Amniotic epithelial cell (primary cell): ENCODE results near the gene UBR4.

Experiments
- DNase-seq: peaks from one replicate; pipeline ENCODE4 v3.0.0-alpha.2; 2010; ENCODE audit warnings: low read depth

UBR4 gene

GRCh38 chr1:19139711-19140110, 70.4 kb downstream of the UBR4 start:
- DNase-seq, result no peak

DNA sequence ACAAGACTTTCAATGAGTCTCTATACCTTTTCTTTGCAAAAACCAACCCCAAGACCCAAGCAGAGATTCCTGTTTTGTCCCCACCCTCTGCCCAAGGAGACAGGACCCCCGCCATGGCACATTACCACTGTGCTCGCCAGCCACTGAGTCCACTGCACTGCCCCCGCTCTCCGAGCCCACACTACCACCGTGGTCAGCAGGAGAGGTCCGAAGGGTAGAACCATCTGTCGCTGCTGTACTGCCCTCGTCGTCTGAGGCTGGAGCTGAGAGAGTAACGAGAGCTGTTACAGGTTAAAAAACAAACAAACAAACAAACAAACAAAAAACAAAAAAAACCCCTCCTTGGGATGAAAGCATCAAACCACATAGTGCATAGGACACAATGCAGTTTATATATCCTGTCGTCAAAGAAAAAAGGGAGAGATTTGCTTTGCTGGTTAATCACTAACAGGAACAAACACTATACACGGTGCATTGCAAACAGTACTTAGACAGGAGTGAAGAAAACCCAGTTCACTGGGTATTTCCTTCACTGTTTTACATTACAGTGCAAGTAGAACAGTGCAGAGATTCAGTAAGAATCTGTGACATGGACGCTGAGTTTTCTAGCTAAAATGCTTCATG, 71.0 kb downstream of the UBR4 start:
- no peak for DNase-seq

- DNase-seq, result no peak
Observed at GRCh38 chr1:19138331-19138730, 71.7 kb downstream of the UBR4 start.

- no peak for DNase-seq
Observed at GRCh38 chr1:19137158-19137557, 72.9 kb downstream of the UBR4 start.

- DNase-seq, result no peak
Observed at GRCh38 chr1:19133360-19133759, 76.7 kb downstream of the UBR4 start.

GRCh38 chr1:19130468-19130867, 79.6 kb downstream of the UBR4 start:
- DNase-seq, result no peak

DNA sequence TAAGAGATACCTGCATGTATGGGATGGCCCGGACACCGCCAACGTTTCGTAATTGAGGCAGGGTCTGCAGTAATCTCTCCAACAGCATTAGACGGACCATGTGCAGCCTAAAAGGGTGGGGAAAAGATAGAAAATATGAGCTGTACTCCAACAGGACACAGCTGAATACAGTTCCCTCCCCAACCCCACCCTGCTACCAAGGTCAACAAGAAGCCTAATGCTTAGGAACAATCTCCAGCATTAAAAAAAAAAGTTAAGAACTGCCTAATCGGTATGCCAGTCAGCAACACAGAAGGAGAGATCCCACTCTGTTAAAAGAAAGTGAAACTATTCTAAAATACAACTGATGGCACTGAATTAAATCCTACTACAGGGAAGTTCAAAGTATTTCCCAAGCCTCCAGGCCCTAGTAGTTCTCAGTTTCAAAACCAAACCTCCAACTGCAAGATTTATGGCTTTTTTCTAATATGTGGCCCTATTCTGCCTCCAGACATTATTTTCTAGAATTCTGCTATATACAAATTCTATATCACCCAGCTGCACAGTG, 81.0 kb downstream of the UBR4 start:
- no peak for DNase-seq

DNA sequence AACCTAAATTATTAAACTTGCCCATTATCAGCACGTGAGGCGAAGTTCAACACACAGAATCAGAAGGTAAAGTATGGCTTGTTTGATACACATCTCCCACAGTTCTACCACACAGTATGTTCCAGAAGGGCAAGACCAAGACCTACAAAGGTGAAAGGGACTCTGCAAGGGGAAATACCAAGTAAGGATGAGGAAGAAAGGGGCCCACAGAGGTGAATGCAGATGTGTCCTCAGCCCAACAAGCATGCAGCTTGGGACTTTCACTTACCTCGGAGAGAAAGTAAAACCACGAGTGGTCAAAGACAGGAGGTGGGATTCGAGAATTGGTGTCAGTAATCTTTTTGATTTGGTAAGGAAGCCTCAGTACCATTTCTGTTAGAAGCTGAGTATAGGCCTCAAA, 85.8 kb downstream of the UBR4 start:
- DNase-seq, result no peak

DNA sequence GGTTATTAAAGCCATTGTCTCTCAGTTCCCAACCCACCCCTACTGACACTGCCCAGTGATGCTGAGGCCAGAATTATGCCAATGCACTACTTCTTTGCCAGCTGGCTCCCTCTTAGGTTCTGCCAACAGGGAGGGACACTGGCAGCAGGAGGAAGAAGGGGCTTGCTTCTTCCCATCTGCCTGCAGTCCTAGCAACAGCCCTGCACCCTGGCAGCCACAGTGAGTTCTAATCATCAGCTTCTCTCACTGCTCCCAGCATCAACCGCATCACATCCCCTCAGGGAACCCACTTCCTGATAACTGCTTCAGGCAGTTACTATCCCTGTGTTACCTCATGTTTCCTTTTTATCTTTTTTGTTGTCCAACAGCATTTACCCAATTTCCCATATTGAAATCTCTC, 86.2 kb downstream of the UBR4 start:
- DNase-seq, result no peak

DNA sequence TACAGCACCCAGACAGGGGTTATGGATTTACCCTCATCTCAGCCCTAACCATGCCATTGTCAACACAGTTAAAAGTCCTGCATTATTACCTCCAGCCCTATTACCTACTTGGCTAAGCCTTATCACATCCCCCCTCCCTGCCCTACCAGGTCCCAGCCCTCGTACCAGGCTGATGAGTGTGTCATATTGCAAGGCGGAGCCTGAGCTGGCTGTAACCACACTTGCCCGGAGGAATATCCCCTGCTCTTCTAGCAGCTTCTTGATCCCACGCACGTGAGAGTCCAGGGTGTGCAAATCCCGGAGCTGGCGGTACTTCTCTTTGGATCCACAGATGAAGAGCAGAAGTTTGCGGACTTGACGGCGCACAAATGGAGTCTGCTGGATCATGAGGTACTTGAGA, 87.4 kb downstream of the UBR4 start:
- DNase-seq, result peak; percentile 62

DNA sequence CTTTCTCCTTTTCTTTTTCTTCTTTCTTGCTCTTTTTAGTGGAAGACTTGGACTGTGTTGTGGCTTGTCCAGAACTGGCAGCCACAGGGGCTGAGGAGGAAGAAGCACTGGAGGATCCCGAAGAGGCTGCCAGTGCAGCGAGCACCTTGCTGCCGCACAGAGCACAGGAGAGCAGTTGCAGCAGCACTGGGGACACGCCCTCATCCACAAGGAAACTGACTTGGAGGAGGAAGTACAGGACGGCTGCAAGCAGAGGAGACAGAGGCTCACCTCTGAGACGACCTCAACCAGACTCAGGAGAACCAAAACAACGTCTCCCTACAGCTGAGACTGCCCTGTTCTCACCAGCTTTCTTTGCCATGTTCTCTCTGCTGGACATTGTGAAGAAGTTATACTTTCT, 88.9 kb downstream of the UBR4 start:
- no peak for DNase-seq

DNA sequence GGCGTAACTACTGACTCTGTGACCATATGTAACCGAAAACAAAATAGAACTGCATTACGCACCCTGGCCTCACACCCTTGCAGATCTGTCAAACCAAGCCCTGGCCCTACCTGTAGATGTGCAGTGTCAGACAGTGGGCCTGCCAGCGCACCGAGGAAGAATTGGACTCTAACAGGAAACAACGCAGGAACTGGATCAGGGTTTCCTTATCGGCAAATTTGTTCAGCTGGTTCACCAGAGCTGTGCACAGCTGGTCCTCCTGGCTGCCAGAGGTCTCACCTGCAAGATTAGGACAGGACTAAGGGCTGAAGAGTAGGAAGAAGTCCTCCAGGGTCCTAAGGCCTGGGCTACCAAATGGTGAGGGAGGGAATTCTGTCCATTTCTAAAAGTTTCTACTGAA, 90.0 kb downstream of the UBR4 start:
- no peak for DNase-seq

DNA sequence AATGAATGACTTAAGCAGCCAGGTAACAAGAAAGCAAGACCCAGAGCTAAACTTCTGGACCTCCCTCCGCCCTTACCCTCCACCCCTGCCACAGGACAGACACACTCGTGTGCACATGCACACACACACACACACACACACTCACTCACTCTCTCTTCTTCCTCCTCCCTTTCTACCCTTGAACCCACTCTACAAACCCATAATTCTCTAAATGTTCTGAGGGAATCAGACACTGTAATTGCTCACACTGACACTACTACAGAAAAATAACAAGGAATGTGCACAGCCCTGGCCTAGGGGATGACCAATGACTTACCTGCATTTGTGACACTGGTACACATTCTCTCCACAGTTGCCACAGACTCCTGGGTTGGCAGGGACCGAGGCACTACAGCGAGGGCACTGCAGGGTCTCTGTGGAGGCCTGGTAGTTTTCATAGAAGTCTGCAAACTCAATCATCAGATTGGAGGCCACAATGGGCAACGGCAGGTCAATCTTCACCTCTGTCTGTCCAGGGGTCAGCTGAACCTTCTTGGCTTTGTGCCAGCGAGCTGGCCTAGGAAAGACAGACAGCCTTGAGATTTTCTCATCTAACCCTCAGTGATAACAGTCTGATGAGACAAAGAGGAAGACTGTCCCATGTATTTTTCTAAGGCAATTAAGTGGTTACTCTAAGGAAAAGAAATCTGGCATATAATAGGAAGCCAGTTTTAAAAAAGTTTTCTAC, 94.8 kb downstream of the UBR4 start:
- no peak for DNase-seq

DNA sequence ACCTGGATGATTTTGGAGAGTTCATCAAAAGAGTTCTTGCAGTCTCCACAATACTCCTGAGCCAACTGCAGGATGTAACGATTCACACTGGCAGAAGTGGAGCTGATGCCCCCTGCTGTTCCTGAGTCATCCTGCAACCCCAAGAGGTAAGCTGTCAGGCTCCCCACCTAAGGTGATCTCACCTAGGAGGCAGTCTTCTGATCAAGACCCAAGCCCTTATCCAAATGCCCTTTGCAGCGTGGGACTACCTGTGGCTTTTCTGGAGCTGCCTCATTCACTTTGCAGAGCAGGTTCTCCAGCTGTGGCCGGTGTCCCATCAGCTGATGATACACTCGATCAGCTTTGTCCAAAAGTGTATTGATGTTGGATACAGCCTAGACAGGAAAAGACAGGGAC, 96.4 kb downstream of the UBR4 start:
- DNase-seq, result peak; percentile 30

GRCh38 chr1:19112891-19113696, 97.0 kb downstream of the UBR4 start:
- DNase-seq, result no peak

DNA sequence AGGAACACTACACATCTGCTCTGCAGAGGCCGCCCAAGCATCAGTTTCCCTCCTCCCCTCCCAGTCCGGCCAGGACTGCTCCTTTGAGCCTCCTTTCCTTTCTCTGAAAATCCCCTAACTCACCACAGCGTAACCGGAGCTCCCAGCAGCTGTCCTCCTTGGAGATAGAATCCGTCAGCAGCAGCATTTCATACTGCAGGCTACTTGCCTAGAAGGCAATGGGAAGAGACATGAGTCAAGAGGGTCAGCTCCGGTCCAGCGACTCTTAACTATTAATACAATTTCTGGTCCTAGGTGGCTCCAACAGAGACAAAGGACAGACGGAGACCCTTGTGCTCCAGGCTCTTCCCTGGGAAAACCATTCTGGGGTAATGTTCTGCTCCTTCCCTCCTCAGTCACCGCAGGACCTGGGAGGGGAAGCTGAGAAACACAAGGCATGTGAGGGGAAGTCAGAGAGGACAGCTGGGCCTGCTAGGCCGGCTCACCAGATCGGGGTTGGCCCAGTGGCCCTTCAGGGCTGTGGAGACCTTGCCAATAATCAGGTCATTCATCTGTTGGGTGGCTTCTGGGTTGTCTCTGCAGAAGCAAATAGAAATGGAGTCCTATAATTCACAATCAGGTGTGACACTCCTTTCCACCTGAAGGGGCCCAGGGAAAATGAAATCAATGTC, 99.7 kb downstream of the UBR4 start:
- DNase-seq, result no peak

GRCh38 chr1:19109545-19109944, 100.5 kb downstream of the UBR4 start:
- DNase-seq, result no peak

- peak; percentile 20 for DNase-seq
Observed at GRCh38 chr1:19101244-19101643, 108.8 kb downstream of the UBR4 start.

DNA sequence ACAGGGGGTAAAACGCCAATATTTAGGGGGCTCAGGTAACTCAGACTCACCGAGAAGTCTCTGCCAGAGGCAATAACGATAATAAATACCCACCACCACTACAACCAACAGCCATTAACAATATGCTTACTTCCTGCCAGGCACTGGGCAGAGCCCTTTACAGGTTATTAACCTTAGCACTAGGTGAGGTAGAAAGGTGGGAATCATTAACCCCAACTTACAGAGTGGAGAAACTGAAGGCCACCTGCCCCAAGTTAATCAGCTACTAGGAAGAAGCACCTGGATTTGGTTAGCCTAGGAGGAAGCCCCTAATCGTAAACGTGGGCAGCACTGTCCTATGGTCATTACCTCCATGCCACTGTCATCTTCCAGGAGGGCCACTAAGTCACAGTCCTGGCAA, 110.0 kb downstream of the UBR4 start:
- DNase-seq, result no peak

- no peak for DNase-seq
Observed at GRCh38 chr1:19096990-19097389, 113.1 kb downstream of the UBR4 start.

- DNase-seq, result no peak
Observed at GRCh38 chr1:19096036-19096833, 113.8 kb downstream of the UBR4 start.
